HepG2 (cell line): ENCODE results near the gene NAV2. TPM values are rescaled to one million over a fixed set of nuclear protein-coding genes. Genes with fewer than 3 reads are reported as not detected.

Experiments used
- ATAC-seq: fragments of 200-7000 bp; cut with Tn5 transposase; 3 replicates; pipeline ENCODE4 v1.9.1; 2020; ENCODE audit warnings: mild to moderate bottlenecking, moderate library complexity
- BruUV-seq: library from RNA; stranded (reverse); fragments of 400-500 nt; replicated peaks from 2 replicates; lab custom pipeline; 2021; lab: Mats Ljungman, UMichigan
- CTCF ChIA-PET: fragments of 300-600 bp; formaldehyde crosslinking; extraction: SDS; loops from one replicate; lab custom pipeline; 2021; ENCODE audit warnings: low total read pairs, inconsistent platforms, low intra/inter-chr PET ratio; lab: Yijun Ruan, JAX
- POLR2A ChIA-PET: fragments of 350-600 bp; sonication (Branson Sonifier 250); formaldehyde crosslinking; loops from one replicate; lab custom pipeline; 2020; ENCODE audit warnings: antibody characterized with exemption, inconsistent platforms; lab: Yijun Ruan, JAX
- DNase-seq: peaks from one replicate; pipeline ENCODE4 v3.0.0-alpha.2; 2015; ENCODE audit warnings: low spot score
- FAIRE-seq: peaks from 3 replicates; lab custom pipeline; 2011; peaks lifted over from hg19 to GRCh38; lab: Jason Lieb, UNC
- H2AFZ ChIP-seq: one replicate; pipeline ENCODE4 v1.6.1; 2011; ENCODE audit warnings: low read length, inconsistent platforms
- H3K27ac ChIP-seq: fragments of 300-600 bp; 3 replicates; pipeline ENCODE4 v1.8.0; 2011; ENCODE audit warnings: mixed run types, mild to moderate bottlenecking, mixed read lengths, low read length, inconsistent platforms; ENCODE audit not compliant: insufficient read depth; ENCODE audit errors: extremely low read length
- H3K27me3 ChIP-seq, 2 experiments: fragments of 200-600 bp in 1 of 2; 2 replicates in 1 of 2; 3 replicates in 1 of 2; pipeline versions ENCODE4 v1.6.0 to v1.8.0; 2011; ENCODE audit warnings: low read length in 2 of 2, mild to moderate bottlenecking in 2 of 2, moderate library complexity in 2 of 2, inconsistent platforms in 1 of 2; ENCODE audit not compliant: insufficient read depth in 2 of 2, control insufficient read depth in 1 of 2
- H3K36me3 ChIP-seq, 2 experiments: fragments of 200-600 bp in 1 of 2; replicated peaks in 1 of 2; 2 replicates in 1 of 2; 3 replicates in 1 of 2; pipeline versions ENCODE4 v1.5.1 to v1.8.0; 2011; ENCODE audit warnings: low read length in 2 of 2, inconsistent platforms in 1 of 2; ENCODE audit not compliant: insufficient read depth in 2 of 2, control insufficient read depth in 1 of 2
- H3K4me1 ChIP-seq: 2 replicates; pipeline ENCODE4 v1.5.1; 2012; ENCODE audit warnings: low read length, inconsistent platforms; ENCODE audit not compliant: insufficient read depth
- H3K4me2 ChIP-seq: 2 replicates; pipeline ENCODE4 v1.6.0; 2011; ENCODE audit warnings: low read depth, low read length, inconsistent platforms
- H3K4me3 ChIP-seq, 3 experiments: fragments of 200-600 bp in 1 of 3; sonication (generic), shearing (Covaris generic) in 1 of 3; replicated peaks in 1 of 3; 2 replicates each; pipeline ENCODE4 v1.5.1; 2011 to 2016; ENCODE audit warnings: low read length in 3 of 3, inconsistent platforms in 2 of 3, low read depth in 2 of 3, mild to moderate bottlenecking in 2 of 3, control low read depth in 1 of 3, mixed read lengths in 1 of 3; ENCODE audit not compliant: insufficient read depth in 1 of 3
- H3K79me2 ChIP-seq: one replicate; pipeline ENCODE4 v1.6.1; 2011; ENCODE audit warnings: low read length, inconsistent platforms; ENCODE audit not compliant: insufficient read depth
- H3K9ac ChIP-seq: 2 replicates; pipeline ENCODE4 v1.6.0; 2011; ENCODE audit warnings: mild to moderate bottlenecking, low read depth, low read length, inconsistent platforms; ENCODE audit not compliant: insufficient read depth
- H3K9me3 ChIP-seq: 2 replicates; pipeline ENCODE4 v1.5.1; 2012; ENCODE audit warnings: mild to moderate bottlenecking, low read length
- H4K20me1 ChIP-seq: 2 replicates; pipeline ENCODE4 v1.6.0; 2011; ENCODE audit warnings: inconsistent platforms, mild to moderate bottlenecking, low read length, moderate library complexity; ENCODE audit not compliant: insufficient read depth
- HNRNPLL ChIP-seq: fragments of 200-400 bp; formaldehyde crosslinking; IDR thresholded peaks from 2 replicates; pipeline ENCODE4 v1.6.1; 2017; ENCODE audit warnings: mild to moderate bottlenecking, low read depth, low read length; ENCODE audit not compliant: poor library complexity, severe bottlenecking
- KDM4B ChIP-seq: sonication (generic); formaldehyde crosslinking; IDR thresholded peaks from 2 replicates; pipeline ENCODE4 v1.4.0; 2020; ENCODE audit warnings: missing genetic modification reagents
- PAX8 ChIP-seq: sonication (generic); formaldehyde crosslinking; IDR thresholded peaks from 2 replicates; pipeline ENCODE4 v1.8.0; 2022; ENCODE audit warnings: mild to moderate bottlenecking, missing genetic modification reagents, borderline replicate concordance
- TSC22D2 ChIP-seq: sonication (generic); formaldehyde crosslinking; IDR thresholded peaks from 2 replicates; pipeline ENCODE4 v1.5.1; 2020; ENCODE audit warnings: missing genetic modification reagents, mild to moderate bottlenecking, borderline replicate concordance
- U2AF2 ChIP-seq: fragments of 200-400 bp; formaldehyde crosslinking; IDR thresholded peaks from 2 replicates; pipeline ENCODE4 v1.6.1; 2017; ENCODE audit warnings: low read depth, mild to moderate bottlenecking, low read length
- ZNF414 ChIP-seq: sonication (generic); formaldehyde crosslinking; IDR thresholded peaks from 2 replicates; pipeline ENCODE4 v1.5.0; 2020; ENCODE audit warnings: missing genetic modification reagents
- ZNF460 ChIP-seq: sonication (generic); formaldehyde crosslinking; IDR thresholded peaks from 2 replicates; pipeline ENCODE4 v1.5.1; 2020; ENCODE audit warnings: missing genetic modification reagents, mild to moderate bottlenecking, borderline replicate concordance
- ZNF720 ChIP-seq: sonication (generic); formaldehyde crosslinking; IDR thresholded peaks from 2 replicates; pipeline ENCODE4 v1.4.0; 2020; ENCODE audit warnings: missing genetic modification reagents
- ZNF775 ChIP-seq: sonication (generic); formaldehyde crosslinking; IDR thresholded peaks from 2 replicates; pipeline ENCODE4 v1.4.0; 2020; ENCODE audit warnings: missing genetic modification reagents, mild to moderate bottlenecking, moderate library complexity, borderline replicate concordance
- whole genome bisulfite sequencing: methylation state at CpG from one replicate; pipeline ENCODE4 v1.1.6; 2017; ENCODE audit warnings: low lambda C conversion rate; 5-methylcytosine and 5-hydroxymethylcytosine counted together
- in situ Hi-C: cut with HindIII; loops from 2 replicates; pipeline ENCODE4 v1.10.0; 2017; ENCODE audit warnings: low pct_unique_long_range_greater_than_20kb; ENCODE audit not compliant: extremely low pct_ligation_motif_present
- intact Hi-C: fragments of 100-400 bp; cut with micrococcal nuclease; formaldehyde crosslinking; loops from one replicate; pipeline ENCODE4 v1.10.0; 2022; ENCODE audit not compliant: unreplicated experiment
- polyA plus RNA-seq, 8 experiments: library from polyadenylated mRNA; depleted of rRNA in 3 of 8; stranded (reverse) in 7 of 8; unstranded in 1 of 8; fragments of >200 nt; fragmentation: Illumina TruSeq in 4 of 8; extraction: Trizol in 4 of 8; gene quantifications; 2 replicates each; pipeline versions ENCODE4 v1.2.1 to v1.2.3, GENCODE V29; 2011 to 2016; ENCODE audit warnings: low read depth in 4 of 8, missing spikeins in 1 of 8, mixed read lengths in 1 of 8; ENCODE audit not compliant: insufficient read depth in 1 of 8
- total RNA-seq, 5 experiments: library from RNA; depleted of rRNA; stranded (reverse); fragments of >200 nt; fragmentation: Illumina TruSeq; extraction: Trizol; gene quantifications; 2 replicates each; pipeline ENCODE4 v1.2.3, GENCODE V29; 2016; ENCODE audit warnings: low read depth in 1 of 5
- TF ChIP-seq, protein P1 (sequence below): sonication (generic); formaldehyde crosslinking; IDR thresholded peaks from 2 replicates; pipeline ENCODE4 v1.5.0; 2020; ENCODE audit warnings: missing genetic modification reagents, mild to moderate bottlenecking, borderline replicate concordance
- TF ChIP-seq, protein P2 (sequence below): sonication (generic); formaldehyde crosslinking; IDR thresholded peaks from 2 replicates; pipeline ENCODE4 v1.5.0; 2020; ENCODE audit warnings: missing genetic modification reagents
- TF ChIP-seq, protein P3 (sequence below): sonication (generic); formaldehyde crosslinking; IDR thresholded peaks from 2 replicates; pipeline ENCODE4 v1.4.0; 2020; ENCODE audit warnings: missing genetic modification reagents
- TF ChIP-seq, protein P4 (sequence below), 2 experiments: IDR thresholded peaks; 2 replicates each; pipeline ENCODE4 v1.6.1; 2011 to 2012; ENCODE audit warnings: low read length in 2 of 2, borderline replicate concordance in 1 of 2, low read depth in 1 of 2, mild to moderate bottlenecking in 1 of 2, moderate library complexity in 1 of 2

The NAV2 gene
- total and polyA plus RNA-seq, 2 of the 13 experiments (the other 11 are each of a cell fraction or from before 2014, with no cell fraction given) = 9.3 to 34.6 TPM

- no peaks in the 10 kb centered on the region for H3K4me1 ChIP-seq
- no peak overlapping the region for H3K27ac ChIP-seq
- BruUV-seq = no TSS peak
- in situ Hi-C loops (no loop called here), intact Hi-C loops (no loop called here)
- ChIA-PET POLR2A (no interaction called here), CTCF (no interaction called here)
- no peak for TF ChIP-seq PAX8
- no peak for TF ChIP-seq KDM4B (CRISPR knock-in tag)
- TF ChIP-seq, protein P1, sequence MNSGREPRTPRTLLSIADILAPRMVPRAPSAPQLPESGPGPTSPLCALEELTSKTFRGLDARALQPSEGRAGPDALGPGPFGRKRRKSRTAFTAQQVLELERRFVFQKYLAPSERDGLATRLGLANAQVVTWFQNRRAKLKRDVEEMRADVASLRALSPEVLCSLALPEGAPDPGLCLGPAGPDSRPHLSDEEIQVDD (CRISPR knock-in tag) = no peak
- TF ChIP-seq, protein P2, sequence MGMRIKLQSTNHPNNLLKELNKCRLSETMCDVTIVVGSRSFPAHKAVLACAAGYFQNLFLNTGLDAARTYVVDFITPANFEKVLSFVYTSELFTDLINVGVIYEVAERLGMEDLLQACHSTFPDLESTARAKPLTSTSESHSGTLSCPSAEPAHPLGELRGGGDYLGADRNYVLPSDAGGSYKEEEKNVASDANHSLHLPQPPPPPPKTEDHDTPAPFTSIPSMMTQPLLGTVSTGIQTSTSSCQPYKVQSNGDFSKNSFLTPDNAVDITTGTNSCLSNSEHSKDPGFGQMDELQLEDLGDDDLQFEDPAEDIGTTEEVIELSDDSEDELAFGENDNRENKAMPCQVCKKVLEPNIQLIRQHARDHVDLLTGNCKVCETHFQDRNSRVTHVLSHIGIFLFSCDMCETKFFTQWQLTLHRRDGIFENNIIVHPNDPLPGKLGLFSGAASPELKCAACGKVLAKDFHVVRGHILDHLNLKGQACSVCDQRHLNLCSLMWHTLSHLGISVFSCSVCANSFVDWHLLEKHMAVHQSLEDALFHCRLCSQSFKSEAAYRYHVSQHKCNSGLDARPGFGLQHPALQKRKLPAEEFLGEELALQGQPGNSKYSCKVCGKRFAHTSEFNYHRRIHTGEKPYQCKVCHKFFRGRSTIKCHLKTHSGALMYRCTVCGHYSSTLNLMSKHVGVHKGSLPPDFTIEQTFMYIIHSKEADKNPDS (CRISPR knock-in tag) = no peak
- TF ChIP-seq HNRNPLL = no peak
- TF ChIP-seq, protein P3, sequence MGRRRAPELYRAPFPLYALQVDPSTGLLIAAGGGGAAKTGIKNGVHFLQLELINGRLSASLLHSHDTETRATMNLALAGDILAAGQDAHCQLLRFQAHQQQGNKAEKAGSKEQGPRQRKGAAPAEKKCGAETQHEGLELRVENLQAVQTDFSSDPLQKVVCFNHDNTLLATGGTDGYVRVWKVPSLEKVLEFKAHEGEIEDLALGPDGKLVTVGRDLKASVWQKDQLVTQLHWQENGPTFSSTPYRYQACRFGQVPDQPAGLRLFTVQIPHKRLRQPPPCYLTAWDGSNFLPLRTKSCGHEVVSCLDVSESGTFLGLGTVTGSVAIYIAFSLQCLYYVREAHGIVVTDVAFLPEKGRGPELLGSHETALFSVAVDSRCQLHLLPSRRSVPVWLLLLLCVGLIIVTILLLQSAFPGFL (CRISPR knock-in tag) = no peak
- no peak for TF ChIP-seq ZNF720
- no peak for TF ChIP-seq ZNF775 (CRISPR knock-in tag)
- no peak for TF ChIP-seq ZNF414 (CRISPR knock-in tag)
- TF ChIP-seq, protein P4, sequence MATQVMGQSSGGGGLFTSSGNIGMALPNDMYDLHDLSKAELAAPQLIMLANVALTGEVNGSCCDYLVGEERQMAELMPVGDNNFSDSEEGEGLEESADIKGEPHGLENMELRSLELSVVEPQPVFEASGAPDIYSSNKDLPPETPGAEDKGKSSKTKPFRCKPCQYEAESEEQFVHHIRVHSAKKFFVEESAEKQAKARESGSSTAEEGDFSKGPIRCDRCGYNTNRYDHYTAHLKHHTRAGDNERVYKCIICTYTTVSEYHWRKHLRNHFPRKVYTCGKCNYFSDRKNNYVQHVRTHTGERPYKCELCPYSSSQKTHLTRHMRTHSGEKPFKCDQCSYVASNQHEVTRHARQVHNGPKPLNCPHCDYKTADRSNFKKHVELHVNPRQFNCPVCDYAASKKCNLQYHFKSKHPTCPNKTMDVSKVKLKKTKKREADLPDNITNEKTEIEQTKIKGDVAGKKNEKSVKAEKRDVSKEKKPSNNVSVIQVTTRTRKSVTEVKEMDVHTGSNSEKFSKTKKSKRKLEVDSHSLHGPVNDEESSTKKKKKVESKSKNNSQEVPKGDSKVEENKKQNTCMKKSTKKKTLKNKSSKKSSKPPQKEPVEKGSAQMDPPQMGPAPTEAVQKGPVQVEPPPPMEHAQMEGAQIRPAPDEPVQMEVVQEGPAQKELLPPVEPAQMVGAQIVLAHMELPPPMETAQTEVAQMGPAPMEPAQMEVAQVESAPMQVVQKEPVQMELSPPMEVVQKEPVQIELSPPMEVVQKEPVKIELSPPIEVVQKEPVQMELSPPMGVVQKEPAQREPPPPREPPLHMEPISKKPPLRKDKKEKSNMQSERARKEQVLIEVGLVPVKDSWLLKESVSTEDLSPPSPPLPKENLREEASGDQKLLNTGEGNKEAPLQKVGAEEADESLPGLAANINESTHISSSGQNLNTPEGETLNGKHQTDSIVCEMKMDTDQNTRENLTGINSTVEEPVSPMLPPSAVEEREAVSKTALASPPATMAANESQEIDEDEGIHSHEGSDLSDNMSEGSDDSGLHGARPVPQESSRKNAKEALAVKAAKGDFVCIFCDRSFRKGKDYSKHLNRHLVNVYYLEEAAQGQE (IDR thresholded peaks at IDR 0.05; ENCODE audit: borderline replicate concordance in 1 of 2, low read depth in 1 of 2, low read length in 2 of 2) = no peak
- TF ChIP-seq ZNF460 = no peak
- no peak for TF ChIP-seq TSC22D2 (CRISPR knock-in tag)
- no peak for TF ChIP-seq U2AF2
- H3K79me2 ChIP-seq = no peaks in the 10 kb centered on the region
- no peaks in the 10 kb centered on the region for H3K9me3 ChIP-seq
- H3K36me3 ChIP-seq = no peaks in the 10 kb centered on the region
- peaks cover 2 to 3% of the 10 kb centered on the region in 2 experiments; a peak in 3 of 5 replicates for H3K27me3 ChIP-seq
- no peak overlapping the region for H3K4me3 ChIP-seq
- H3K4me2 ChIP-seq = no peak overlapping the region
- no peak overlapping the region for H3K9ac ChIP-seq
- no peaks in the 10 kb centered on the region for H4K20me1 ChIP-seq
- ATAC-seq (no peak), DNase-seq (no peak), FAIRE-seq (no peak)
- H2AFZ ChIP-seq = no peak overlapping the region
- WGBS = no CpG with 5 or more reads among the region's 1 CpG
These were observed 54.2 kb downstream of the NAV2 start for GRCh38 chr11:19766810-19767209.
